VCaP (cell line): ENCODE results near the gene PDLIM7.
A peak's percentile ranks its signal among the peaks of the same experiment; 100 is the strongest.

Source experiments
- H3K27ac ChIP-seq: fragments of 450-650 bp; 2 replicates; pipeline ENCODE4 v1.5.1; 2017
- TF ChIP-seq, protein P1 (sequence below): fragments of 450-650 bp; conservative IDR thresholded peaks from 2 replicates; pipeline ENCODE4 v1.5.1; 2017; ENCODE audit warnings: mild to moderate bottlenecking, moderate library complexity

PDLIM7 gene

GRCh38 chr5:177473443-177474001, 23.9 kb downstream of the PDLIM7 start, which contains the start of gene DBN1:
TSS of gene DBN1 (minus strand) at chr5:177473634. CDS start at chr5:177473521, 113 bp downstream.
- H3K27ac ChIP-seq: peak within 1 kb of the TSS; percentile 94
- TF ChIP-seq, protein P1, sequence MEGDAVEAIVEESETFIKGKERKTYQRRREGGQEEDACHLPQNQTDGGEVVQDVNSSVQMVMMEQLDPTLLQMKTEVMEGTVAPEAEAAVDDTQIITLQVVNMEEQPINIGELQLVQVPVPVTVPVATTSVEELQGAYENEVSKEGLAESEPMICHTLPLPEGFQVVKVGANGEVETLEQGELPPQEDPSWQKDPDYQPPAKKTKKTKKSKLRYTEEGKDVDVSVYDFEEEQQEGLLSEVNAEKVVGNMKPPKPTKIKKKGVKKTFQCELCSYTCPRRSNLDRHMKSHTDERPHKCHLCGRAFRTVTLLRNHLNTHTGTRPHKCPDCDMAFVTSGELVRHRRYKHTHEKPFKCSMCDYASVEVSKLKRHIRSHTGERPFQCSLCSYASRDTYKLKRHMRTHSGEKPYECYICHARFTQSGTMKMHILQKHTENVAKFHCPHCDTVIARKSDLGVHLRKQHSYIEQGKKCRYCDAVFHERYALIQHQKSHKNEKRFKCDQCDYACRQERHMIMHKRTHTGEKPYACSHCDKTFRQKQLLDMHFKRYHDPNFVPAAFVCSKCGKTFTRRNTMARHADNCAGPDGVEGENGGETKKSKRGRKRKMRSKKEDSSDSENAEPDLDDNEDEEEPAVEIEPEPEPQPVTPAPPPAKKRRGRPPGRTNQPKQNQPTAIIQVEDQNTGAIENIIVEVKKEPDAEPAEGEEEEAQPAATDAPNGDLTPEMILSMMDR: no peak

- H3K27ac ChIP-seq: peak overlapping the region; percentile 94
- TF ChIP-seq, protein P1: no peak
Measured at GRCh38 chr5:177472460-177473442, 24.7 kb downstream of the PDLIM7 start.

DNA sequence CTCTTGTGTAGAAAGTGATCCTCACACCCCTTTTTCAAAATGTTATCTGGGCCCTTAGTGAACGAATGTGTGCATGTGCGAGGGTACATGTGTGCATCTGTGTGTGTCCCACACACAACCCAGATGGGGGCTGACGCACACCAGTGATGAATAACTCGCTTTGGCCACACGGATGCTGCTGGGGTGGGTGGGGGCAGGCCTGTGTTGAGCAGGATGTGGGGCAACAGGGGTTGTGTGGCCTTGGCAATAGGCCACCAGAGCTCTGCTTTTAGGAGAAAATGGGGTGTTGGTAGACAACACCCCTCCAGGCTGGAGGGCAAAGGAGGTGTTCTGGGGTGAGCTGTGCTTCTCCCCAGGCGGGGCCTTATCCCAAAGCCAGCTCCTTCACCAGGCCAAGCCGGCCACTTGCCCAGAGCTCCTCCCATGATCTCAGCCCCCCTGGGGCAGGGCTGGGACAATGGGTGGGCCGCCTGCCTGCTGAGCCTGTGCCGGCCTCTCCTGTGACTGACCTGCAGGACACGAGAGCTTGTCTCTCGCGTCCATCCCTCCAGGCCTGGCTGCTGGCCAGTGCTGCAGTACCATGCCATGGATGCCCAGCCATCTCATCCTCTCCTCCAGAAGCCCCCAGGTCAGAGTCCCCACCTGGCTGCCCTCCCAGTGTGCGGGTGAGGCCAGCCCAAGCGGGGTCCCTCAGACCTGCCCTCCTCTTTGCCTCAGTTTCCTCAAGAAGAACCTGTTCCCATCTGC, 25.6 kb downstream of the PDLIM7 start:
- peak overlapping the region; percentile 94; the same call in 1 of the 2 replicates for H3K27ac ChIP-seq
- TF ChIP-seq, protein P1: no peak

GRCh38 chr5:177470759-177471536, 26.5 kb downstream of the PDLIM7 start:
- H3K27ac ChIP-seq: peak overlapping the region; percentile 94; the same call in 1 of the 2 replicates
- TF ChIP-seq, protein P1: no peak

DNA sequence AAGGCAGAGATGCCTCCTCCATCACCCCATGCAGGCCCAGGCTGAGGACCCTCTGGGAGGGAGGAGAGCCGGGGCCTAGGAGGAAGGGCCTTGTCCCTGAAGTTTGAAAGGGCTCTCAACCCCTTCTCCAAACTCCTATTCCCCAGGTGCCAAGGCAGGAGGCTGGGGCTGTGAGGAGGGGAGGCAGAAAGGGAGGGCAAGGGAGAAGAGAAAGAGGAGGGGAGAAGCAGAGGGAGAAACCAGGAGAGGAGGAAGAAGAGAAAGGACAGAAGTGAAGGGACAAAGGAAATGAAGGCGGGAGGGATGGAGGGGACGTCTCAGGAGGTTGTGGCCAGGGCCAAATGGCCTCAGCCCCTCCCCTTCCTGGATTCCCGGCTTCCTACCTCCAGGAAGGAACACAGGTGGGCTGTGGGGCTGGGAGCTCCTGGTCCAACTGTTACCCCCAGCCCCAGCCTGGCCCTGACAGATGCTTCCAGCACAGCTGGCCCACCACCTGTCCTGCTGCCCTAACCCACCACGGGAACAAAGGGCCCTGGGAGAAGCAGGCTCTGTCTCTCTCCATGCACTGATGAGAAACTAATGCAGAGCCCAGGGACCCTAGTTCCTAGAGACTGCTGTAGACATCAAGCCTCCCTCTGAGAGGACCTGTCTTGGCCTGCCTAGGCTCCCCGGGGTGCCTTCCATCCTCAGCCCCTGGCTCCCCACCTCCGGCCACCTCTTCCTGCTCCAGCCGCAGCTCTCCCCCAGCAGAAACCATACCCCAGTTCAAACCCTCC, 27.5 kb downstream of the PDLIM7 start:
- TF ChIP-seq, protein P1: no peak
- H3K27ac ChIP-seq: peak overlapping the region; percentile 94; the same call in 1 of the 2 replicates
